Jurkat, Clone E6-1 (cell line): ENCODE data around the gene LMTK2.

ENCODE experiments used
- DNase-seq: peaks from one replicate; pipeline ENCODE4 v3.0.0-alpha.2; 2011; ENCODE audit warnings: low read depth, low spot score
- H3K4me3 ChIP-seq: 2 replicates; pipeline ENCODE4 v1.5.1; 2011; ENCODE audit warnings: mild to moderate bottlenecking, low read length, control low read depth, moderate library complexity

Gene LMTK2

GRCh38 chr7:98167653-98168052 is 61.0 kb downstream of the LMTK2 start:
- no peak for DNase-seq

GRCh38 chr7:98168181-98168903 is 61.7 kb downstream of the LMTK2 start:
- H3K4me3 ChIP-seq = no peak overlapping the region
- DNase-seq = peak; percentile 53

More at GRCh38 chr7:98167653-98168052, 61.0 kb downstream of the LMTK2 start:
- H3K4me3 ChIP-seq = no peak overlapping the region

GRCh38 chr7:98168904-98169621 is 62.4 kb downstream of the LMTK2 start:
- no peak for DNase-seq
- no peak overlapping the region for H3K4me3 ChIP-seq

GRCh38 chr7:98170966-98171365 is 64.3 kb downstream of the LMTK2 start:
- DNase-seq = no peak
- H3K4me3 ChIP-seq = no peak overlapping the region

- H3K4me3 ChIP-seq = no peak overlapping the region
- DNase-seq = no peak
Observed at GRCh38 chr7:98171449-98171848, 64.8 kb downstream of the LMTK2 start.

GRCh38 chr7:98174334-98175259 is 67.9 kb downstream of the LMTK2 start:
- DNase-seq = no peak
- H3K4me3 ChIP-seq = no peak overlapping the region

GRCh38 chr7:98175260-98175940 is 68.7 kb downstream of the LMTK2 start:
- DNase-seq = no peak
- H3K4me3 ChIP-seq = no peak overlapping the region

GRCh38 chr7:98177553-98177952 is 70.9 kb downstream of the LMTK2 start:
- DNase-seq = no peak
- no peak overlapping the region for H3K4me3 ChIP-seq

GRCh38 chr7:98178321-98178720 is 71.7 kb downstream of the LMTK2 start:
- H3K4me3 ChIP-seq = no peak overlapping the region

GRCh38 chr7:98178762-98179490 is 72.3 kb downstream of the LMTK2 start:
- no peak overlapping the region for H3K4me3 ChIP-seq
- DNase-seq = no peak

More at GRCh38 chr7:98178321-98178720, 71.7 kb downstream of the LMTK2 start:
- DNase-seq = no peak

- H3K4me3 ChIP-seq = no peak overlapping the region
- no peak for DNase-seq
Observed at GRCh38 chr7:98180751-98181150, 74.1 kb downstream of the LMTK2 start.

GRCh38 chr7:98185101-98185500 is 78.4 kb downstream of the LMTK2 start:
- DNase-seq = peak; percentile 37

GRCh38 chr7:98186452-98187137 is 79.9 kb downstream of the LMTK2 start:
- H3K4me3 ChIP-seq = no peak overlapping the region
- no peak for DNase-seq

More at GRCh38 chr7:98185101-98185500, 78.4 kb downstream of the LMTK2 start:
- no peak overlapping the region for H3K4me3 ChIP-seq

- H3K4me3 ChIP-seq = no peak overlapping the region
- no peak for DNase-seq
Observed at GRCh38 chr7:98187138-98187502, 80.5 kb downstream of the LMTK2 start.

- peak; percentile 38 for DNase-seq
- no peak overlapping the region for H3K4me3 ChIP-seq
Observed at GRCh38 chr7:98189559-98189958, 82.9 kb downstream of the LMTK2 start.

GRCh38 chr7:98191668-98192431 is 85.2 kb downstream of the LMTK2 start:
- no peak overlapping the region for H3K4me3 ChIP-seq
- no peak for DNase-seq

GRCh38 chr7:98192781-98193457 is 86.3 kb downstream of the LMTK2 start:
- no peak for DNase-seq
- H3K4me3 ChIP-seq = no peak overlapping the region
